PC-3 (cell line): ENCODE data around the gene MICALL2.

ENCODE experiments used
- EZH2 ChIP-seq: fragments of 300-600 bp; sonication (generic); IDR thresholded peaks from one replicate; pipeline ENCODE4 v1.6.1; 2017; ENCODE audit warnings: antibody characterized with exemption, mild to moderate bottlenecking, low read length; ENCODE audit not compliant: unreplicated experiment
- EZH2phosphoT487 ChIP-seq: fragments of 300-600 bp; sonication (generic); IDR thresholded peaks from 2 replicates; pipeline ENCODE4 v1.6.1; 2018; ENCODE audit warnings: mild to moderate bottlenecking, antibody characterized with exemption, low read length, borderline replicate concordance
- TF ChIP-seq, protein P1 (sequence below): fragments of 300-600 bp; sonication (generic); conservative IDR thresholded peaks from 2 replicates; pipeline ENCODE4 v1.5.1; 2017; ENCODE audit warnings: antibody characterized with exemption, low read depth, mild to moderate bottlenecking, low read length

- no peak for TF ChIP-seq EZH2
- TF ChIP-seq, protein P1, sequence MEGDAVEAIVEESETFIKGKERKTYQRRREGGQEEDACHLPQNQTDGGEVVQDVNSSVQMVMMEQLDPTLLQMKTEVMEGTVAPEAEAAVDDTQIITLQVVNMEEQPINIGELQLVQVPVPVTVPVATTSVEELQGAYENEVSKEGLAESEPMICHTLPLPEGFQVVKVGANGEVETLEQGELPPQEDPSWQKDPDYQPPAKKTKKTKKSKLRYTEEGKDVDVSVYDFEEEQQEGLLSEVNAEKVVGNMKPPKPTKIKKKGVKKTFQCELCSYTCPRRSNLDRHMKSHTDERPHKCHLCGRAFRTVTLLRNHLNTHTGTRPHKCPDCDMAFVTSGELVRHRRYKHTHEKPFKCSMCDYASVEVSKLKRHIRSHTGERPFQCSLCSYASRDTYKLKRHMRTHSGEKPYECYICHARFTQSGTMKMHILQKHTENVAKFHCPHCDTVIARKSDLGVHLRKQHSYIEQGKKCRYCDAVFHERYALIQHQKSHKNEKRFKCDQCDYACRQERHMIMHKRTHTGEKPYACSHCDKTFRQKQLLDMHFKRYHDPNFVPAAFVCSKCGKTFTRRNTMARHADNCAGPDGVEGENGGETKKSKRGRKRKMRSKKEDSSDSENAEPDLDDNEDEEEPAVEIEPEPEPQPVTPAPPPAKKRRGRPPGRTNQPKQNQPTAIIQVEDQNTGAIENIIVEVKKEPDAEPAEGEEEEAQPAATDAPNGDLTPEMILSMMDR: no peak
- TF ChIP-seq EZH2phosphoT487: no peak
Measured at GRCh38 chr7:1425292-1426136, 33.8 kb downstream of the MICALL2 start.
